HTERT RPE-1 (cell line): ENCODE results near the gene CTDNEP1.
"Not testable (repeated sequence)": the region's sequence is repeated elsewhere in the genome, so short reads cannot be mapped to it uniquely, and the experiment has no call there.

Source experiments
- in situ Hi-C: fragments of 300-500 bp; cut with MboI; formaldehyde crosslinking; loops from 4 replicates; pipeline ENCODE4 v1.14.3; 2020; ENCODE audit warnings: low sequenced_read_pairs

CTDNEP1 gene

GRCh38 chr17:7249214-7249613 lies 2.3 kb downstream of the CTDNEP1 start:
- in situ Hi-C loops = no loop called here

GRCh38 chr17:7248796-7249195 lies 2.7 kb downstream of the CTDNEP1 start:
- in situ Hi-C loops = no loop called here

- in situ Hi-C loops = no loop called here
These were observed 4.8 kb downstream of the CTDNEP1 start for GRCh38 chr17:7246779-7247178.

- in situ Hi-C loops = not testable (repeated sequence)
These were observed 7.7 kb downstream of the CTDNEP1 start for GRCh38 chr17:7243838-7244237.

GRCh38 chr17:7243453-7243729 lies 8.1 kb downstream of the CTDNEP1 start:
- in situ Hi-C loops = no loop called here

GRCh38 chr17:7242717-7243452 lies 8.6 kb downstream of the CTDNEP1 start:
- in situ Hi-C loops = no loop called here

GRCh38 chr17:7241783-7242716 lies 9.5 kb downstream of the CTDNEP1 start, which contains the start of gene GABARAP:
Gene GABARAP (minus strand): TSS chr17:7242449. CDS start chr17:7242330, 119 bp downstream.
- in situ Hi-C loops = no loop called here

GRCh38 chr17:7241090-7241733 lies 10.3 kb downstream of the CTDNEP1 start:
- in situ Hi-C loops = no loop called here

- in situ Hi-C loops = no loop called here
These were observed 11.2 kb downstream of the CTDNEP1 start for GRCh38 chr17:7240375-7240774.

- in situ Hi-C loops = no loop called here
These were observed 12.2 kb downstream of the CTDNEP1 start, which contains the start of gene PHF23 for GRCh38 chr17:7239091-7240027. Gene PHF23 (minus strand): TSS chr17:7239457. CDS start chr17:7239279, 178 bp downstream.

- in situ Hi-C loops = no loop called here
These were observed 13.0 kb downstream of the CTDNEP1 start for GRCh38 chr17:7238420-7239090.

- in situ Hi-C loops = no loop called here
These were observed 13.6 kb downstream of the CTDNEP1 start for GRCh38 chr17:7237761-7238419.

- in situ Hi-C loops = no loop called here
These were observed 14.2 kb downstream of the CTDNEP1 start for GRCh38 chr17:7237266-7237760.

- in situ Hi-C loops = no loop called here
These were observed 14.7 kb downstream of the CTDNEP1 start for GRCh38 chr17:7236808-7237207.

GRCh38 chr17:7235693-7236665 lies 15.6 kb downstream of the CTDNEP1 start:
- in situ Hi-C loops = no loop called here

- in situ Hi-C loops = no loop called here
These were observed 17.2 kb downstream of the CTDNEP1 start, which contains the start of gene DVL2 for GRCh38 chr17:7234083-7234951. Gene DVL2 (minus strand): TSS chr17:7234517. CDS start chr17:7234262, 255 bp downstream.

GRCh38 chr17:7233701-7234082 lies 17.8 kb downstream of the CTDNEP1 start:
- in situ Hi-C loops = no loop called here
